ENCODE results near the gene BDKRB2.

Gene BDKRB2

GRCh38 chr14:96255501-96256366 lies 51.1 kb downstream of the BDKRB2 start, which contains the start of gene BDKRB1:
TSS of gene BDKRB1 (plus strand) at chr14:96256210. CDS start at chr14:96263683, 7,473 bp downstream.
- no peak for DNase-seq

DNA sequence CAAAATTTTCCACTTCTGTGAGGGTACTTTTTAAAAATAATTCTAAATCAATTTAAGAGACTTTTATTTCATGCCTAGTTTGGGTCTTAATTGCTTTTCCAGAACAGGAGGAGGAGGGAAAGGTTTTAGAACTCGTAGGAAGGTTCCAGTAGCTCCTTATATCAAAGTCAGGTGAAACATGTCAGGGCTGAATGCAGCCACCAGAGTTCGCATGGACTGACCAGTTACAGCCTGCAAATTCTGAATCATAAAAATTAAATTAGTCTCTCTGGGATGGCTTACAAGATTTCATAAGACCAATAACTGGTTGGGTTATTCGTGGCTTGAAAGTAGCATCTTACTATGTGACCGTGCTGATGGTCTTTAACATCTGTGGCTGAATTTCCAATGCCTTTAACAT lies 51.8 kb downstream of the BDKRB2 start:
- no peak for DNase-seq

- no peak for DNase-seq
These were observed 52.4 kb downstream of the BDKRB2 start for GRCh38 chr14:96257056-96257455.

DNA sequence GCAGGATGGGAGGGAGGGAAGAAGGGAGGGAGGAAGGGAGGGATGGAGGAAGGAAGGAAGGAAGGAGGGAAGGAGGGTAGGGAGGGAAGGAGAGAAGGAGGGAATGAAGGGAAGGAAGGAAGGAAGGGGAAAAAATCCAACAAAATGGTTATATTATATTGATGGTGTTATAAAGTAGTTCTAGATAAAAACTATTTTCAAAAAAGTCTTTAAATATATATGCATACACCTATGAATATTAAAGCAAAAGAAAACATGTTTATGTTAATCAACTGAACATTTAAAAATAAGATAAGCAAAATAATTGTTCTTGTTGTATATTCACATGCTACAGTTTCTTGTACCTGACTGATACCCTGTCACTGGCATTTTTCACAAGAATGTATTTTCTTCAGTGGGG lies 53.3 kb downstream of the BDKRB2 start:
- no peak for DNase-seq

DNA sequence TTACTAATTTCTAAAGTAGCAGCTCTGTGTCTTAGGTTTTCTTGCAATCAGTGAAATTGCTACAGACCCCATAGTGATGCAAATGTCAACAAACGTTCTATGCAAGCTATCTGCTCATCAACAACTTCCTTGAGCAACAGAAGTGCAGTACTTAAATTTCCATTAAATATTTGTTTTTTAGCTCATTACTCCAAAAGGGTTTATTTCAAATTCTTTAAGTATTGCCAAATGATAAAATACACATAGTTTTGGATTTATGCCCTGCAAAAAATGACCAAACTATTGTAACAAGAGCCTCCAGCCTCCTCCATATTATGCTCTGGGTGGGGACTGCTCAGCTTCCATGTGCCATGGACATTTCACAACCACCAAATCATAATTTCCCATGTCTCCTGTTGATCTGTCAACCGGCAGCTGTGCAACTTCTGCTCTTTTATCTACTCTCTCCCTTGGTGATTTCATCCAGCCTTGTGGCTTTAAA lies 55.7 kb downstream of the BDKRB2 start:
- DNase-seq, result no peak

DNA sequence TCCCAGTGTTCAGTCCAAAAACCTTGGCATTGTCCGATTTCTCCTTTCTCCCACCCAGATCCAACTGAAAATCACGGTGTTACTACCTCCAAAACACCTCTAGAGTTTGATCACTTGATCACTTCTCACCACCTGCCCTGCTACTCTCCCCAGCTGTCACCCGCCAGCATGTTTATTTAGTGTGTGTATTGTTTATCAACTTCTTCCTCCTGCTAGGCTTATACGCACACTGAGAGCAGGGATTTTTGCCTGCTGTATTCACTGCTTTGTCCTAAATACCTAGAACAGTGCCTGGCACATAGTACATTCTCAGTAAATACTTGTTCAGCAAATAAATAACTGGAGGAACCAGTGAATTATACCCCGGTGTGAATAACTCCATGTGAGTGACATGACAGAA lies 56.4 kb downstream of the BDKRB2 start:
- no peak for DNase-seq

DNA sequence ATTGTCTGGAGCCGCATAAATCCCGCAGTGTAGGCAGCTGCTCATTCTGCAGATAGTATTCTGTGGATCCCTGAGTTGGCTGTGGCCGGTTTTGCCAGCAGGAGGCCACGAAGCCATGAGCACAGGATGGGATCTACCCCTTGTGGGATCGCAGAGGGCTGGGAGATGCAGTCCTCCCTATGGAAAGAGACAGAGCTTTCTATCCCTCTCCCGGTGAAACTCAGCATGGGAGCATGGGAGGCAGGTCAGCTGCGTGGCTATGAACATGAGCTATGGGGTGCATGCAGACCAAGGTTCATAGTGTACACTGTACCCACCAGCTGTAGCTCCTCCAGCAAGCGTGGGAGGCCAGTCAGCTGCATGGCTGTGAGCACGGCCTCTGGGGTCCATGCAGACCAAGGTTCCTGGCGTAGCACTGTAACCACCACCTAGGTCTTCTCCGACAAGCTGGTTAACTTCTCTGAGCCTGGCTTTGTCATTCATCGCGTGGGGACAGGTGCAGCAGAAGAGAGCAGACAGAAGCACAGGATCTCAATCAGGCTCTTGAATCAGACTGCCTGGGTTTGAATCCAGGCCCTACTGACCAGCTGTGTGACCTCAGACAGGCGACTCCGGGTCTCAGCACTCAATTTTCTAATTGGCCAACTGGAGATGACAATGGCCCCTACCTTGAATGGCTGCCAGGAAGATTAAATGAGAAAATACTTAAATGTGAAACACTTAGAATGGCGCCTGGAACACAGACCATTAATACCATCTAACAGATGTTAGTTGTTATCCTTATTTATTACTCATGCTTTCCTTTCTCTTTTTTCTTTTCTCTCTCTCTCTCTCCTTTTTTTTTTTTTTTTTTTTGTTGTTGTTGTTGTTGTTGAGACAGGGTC lies 57.4 kb downstream of the BDKRB2 start:
- DNase-seq, result no peak

GRCh38 chr14:96263347-96264199 lies 58.9 kb downstream of the BDKRB2 start:
- DNase-seq, result no peak

- DNase-seq, result no peak
These were observed 59.5 kb downstream of the BDKRB2 start for GRCh38 chr14:96264200-96264553.

DNA sequence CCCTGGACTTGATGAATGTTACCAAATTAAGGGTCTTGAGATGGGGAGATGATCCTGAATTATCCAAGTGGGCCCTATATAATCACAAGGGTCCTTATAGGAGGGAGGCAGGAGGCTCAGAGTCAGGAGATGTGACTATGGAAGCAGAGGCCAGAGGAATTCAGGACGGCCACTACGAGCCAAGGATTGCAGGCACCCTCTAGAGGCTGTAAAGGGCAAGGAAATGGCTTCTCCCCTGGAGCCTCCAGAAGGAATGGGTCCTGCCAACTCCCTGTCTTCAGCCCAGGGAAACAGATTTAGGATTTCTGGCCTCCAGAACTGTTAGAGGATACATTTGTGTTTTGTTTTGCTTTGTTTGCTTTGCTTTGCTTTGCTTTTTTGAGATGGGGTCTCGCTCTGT lies 60.2 kb downstream of the BDKRB2 start:
- DNase-seq, result no peak

DNA sequence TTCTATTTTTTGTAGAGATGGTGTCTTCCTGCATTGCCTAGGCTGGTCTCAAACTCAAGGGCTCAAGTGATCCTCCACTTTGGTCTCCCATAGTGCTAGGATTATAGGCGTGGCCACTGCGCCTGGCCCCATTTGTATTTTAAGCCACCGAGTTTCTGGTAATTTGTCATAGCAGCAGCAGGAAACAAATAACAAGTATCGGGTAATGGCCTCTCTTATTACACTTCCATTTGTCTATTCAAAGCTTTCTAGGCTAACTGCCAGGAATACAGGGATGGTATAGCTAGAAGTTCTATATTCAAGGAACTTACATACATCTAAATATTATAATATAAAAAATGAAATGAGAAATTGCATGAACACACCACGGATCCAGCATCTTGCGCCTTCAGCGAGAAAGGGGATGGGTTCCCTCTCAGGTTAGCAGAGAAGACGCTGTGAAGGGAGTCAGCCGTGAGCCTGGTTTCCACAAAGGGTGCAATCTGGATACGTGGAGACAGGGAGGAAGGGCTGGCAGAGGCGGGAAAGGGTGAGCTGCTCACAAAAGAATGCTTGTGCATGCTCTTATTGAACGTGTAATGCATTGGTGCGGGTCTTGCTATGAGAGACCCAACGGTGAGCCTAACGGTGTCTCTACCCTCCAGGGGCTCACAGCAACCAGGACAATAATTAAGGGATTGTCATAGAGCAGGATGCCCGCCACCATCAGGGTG lies 60.9 kb downstream of the BDKRB2 start:
- no peak for DNase-seq

- no peak for DNase-seq
These were observed 62.7 kb downstream of the BDKRB2 start for GRCh38 chr14:96267336-96267735.

- DNase-seq, result no peak
These were observed 63.3 kb downstream of the BDKRB2 start for GRCh38 chr14:96267916-96268315.

GRCh38 chr14:96268431-96269358 lies 64.1 kb downstream of the BDKRB2 start:
- no peak for DNase-seq

- DNase-seq, result no peak
These were observed 64.7 kb downstream of the BDKRB2 start for GRCh38 chr14:96269359-96269710.

- DNase-seq, result no peak
These were observed 66.2 kb downstream of the BDKRB2 start for GRCh38 chr14:96270565-96271420.

- no peak for DNase-seq
These were observed 66.8 kb downstream of the BDKRB2 start for GRCh38 chr14:96271421-96271762.

GRCh38 chr14:96272777-96273473 lies 68.3 kb downstream of the BDKRB2 start:
- no peak for DNase-seq

DNA sequence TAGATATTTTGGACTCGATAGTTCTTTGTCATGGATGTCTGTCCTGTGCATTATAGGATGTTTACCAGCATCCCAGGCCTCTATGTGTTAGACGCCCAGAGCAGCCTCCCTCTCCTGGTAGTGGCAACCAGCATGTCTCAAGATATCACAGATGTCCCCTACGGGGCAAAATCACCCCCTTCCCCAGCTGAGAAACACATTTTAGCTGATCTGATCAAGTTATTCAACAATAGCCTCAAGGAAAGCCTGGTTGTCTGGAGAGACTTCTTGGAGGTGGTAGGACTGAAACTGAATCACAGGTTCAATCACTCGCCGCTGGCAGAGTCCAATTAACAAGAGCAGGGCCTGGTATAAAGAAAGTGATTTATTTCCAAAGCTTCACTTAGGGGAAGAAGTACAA lies 69.0 kb downstream of the BDKRB2 start:
- no peak for DNase-seq

GRCh38 chr14:96274122-96274521 lies 69.5 kb downstream of the BDKRB2 start:
- no peak for DNase-seq
